PC-3 (cell line): ENCODE measurements around the gene PLCL2. TPM values are rescaled to one million over a fixed set of nuclear protein-coding genes. Genes with fewer than 3 reads are reported as not detected.

Source experiments
- ATAC-seq: fragments of 200-7000 bp; cut with Tn5 transposase; 2 replicates; pipeline ENCODE4 v1.9.1; 2020; ENCODE audit warnings: mild to moderate bottlenecking, moderate library complexity
- BruUV-seq: library from RNA; stranded (reverse); fragments of 400-500 nt; replicated peaks from 2 replicates; lab custom pipeline; 2021; lab: Mats Ljungman, UMichigan
- CTCF ChIA-PET: fragments of 300-600 bp; sonication (Branson Sonifier 250); formaldehyde crosslinking; loops from one replicate; lab custom pipeline; 2022; ENCODE audit warnings: antibody characterized with exemption; lab: Charles Lee
- POLR2A ChIA-PET: fragments of 300-600 bp; sonication (Branson Sonifier 250); formaldehyde crosslinking; loops from one replicate; lab custom pipeline; 2022; ENCODE audit warnings: antibody characterized with exemption; ENCODE audit not compliant: unreplicated experiment; lab: Charles Lee
- DNase-seq: peaks from one replicate; pipeline ENCODE4 v3.0.0-alpha.2; 2015
- H2AFZ ChIP-seq: fragments of 300-600 bp; sonication (generic); 2 replicates; pipeline ENCODE4 v1.6.0; 2016; ENCODE audit warnings: antibody characterized with exemption, low read length
- H3F3A ChIP-seq: fragments of 300-600 bp; sonication (generic); one replicate; pipeline ENCODE4 v1.6.0; 2017; ENCODE audit warnings: antibody characterized with exemption, low read length, control low read depth, mild to moderate bottlenecking; ENCODE audit not compliant: unreplicated experiment
- H3K27ac ChIP-seq: fragments of 300-600 bp; sonication (generic); 2 replicates; pipeline ENCODE4 v1.5.1; 2016; ENCODE audit warnings: mild to moderate bottlenecking, low read length
- H3K27me3 ChIP-seq: fragments of 300-600 bp; sonication (generic); 2 replicates; pipeline ENCODE4 v1.6.1; 2016; ENCODE audit warnings: low read length, mixed read lengths
- H3K36me3 ChIP-seq: fragments of 300-600 bp; sonication (generic); 2 replicates; pipeline ENCODE4 v1.6.1; 2016; ENCODE audit warnings: low read depth, mixed run types, low read length, mixed read lengths
- H3K4me1 ChIP-seq: fragments of 300-600 bp; sonication (generic); 2 replicates; pipeline ENCODE4 v1.5.1; 2016; ENCODE audit warnings: low read length; ENCODE audit not compliant: insufficient read depth
- H3K4me2 ChIP-seq: fragments of 300-600 bp; sonication (generic); 2 replicates; pipeline ENCODE4 v1.6.0; 2016; ENCODE audit warnings: low read length
- H3K4me3 ChIP-seq: fragments of 300-600 bp; sonication (generic); 2 replicates; pipeline ENCODE4 v1.5.1; 2016; ENCODE audit warnings: mild to moderate bottlenecking, low read length, mixed read lengths
- H3K79me2 ChIP-seq: fragments of 300-600 bp; sonication (generic); 2 replicates; pipeline ENCODE4 v1.6.1; 2017; ENCODE audit warnings: low read length, mixed read lengths
- H3K9ac ChIP-seq: fragments of 300-600 bp; sonication (generic); 2 replicates; pipeline ENCODE4 v1.6.0; 2016; ENCODE audit warnings: mild to moderate bottlenecking, low read length
- H3K9me2 ChIP-seq: fragments of 300-600 bp; sonication (generic); replicated peaks from 2 replicates; pipeline ENCODE4 v1.6.1; 2016; ENCODE audit warnings: mixed run types, low read length, mixed read lengths
- H3K9me3 ChIP-seq: fragments of 300-600 bp; sonication (generic); 2 replicates; pipeline ENCODE4 v1.6.1; 2016; ENCODE audit warnings: low read length, mixed read lengths
- H4K20me1 ChIP-seq: fragments of 300-600 bp; sonication (generic); 2 replicates; pipeline ENCODE4 v1.6.1; 2016; ENCODE audit warnings: low read length, mixed read lengths
- EZH2 ChIP-seq: fragments of 300-600 bp; sonication (generic); IDR thresholded peaks from one replicate; pipeline ENCODE4 v1.6.1; 2017; ENCODE audit warnings: antibody characterized with exemption, mild to moderate bottlenecking, low read length; ENCODE audit not compliant: unreplicated experiment
- EZH2phosphoT487 ChIP-seq: fragments of 300-600 bp; sonication (generic); IDR thresholded peaks from 2 replicates; pipeline ENCODE4 v1.6.1; 2018; ENCODE audit warnings: mild to moderate bottlenecking, antibody characterized with exemption, low read length, borderline replicate concordance
- intact Hi-C: fragments of 100-400 bp; cut with micrococcal nuclease; formaldehyde crosslinking; loops from 2 replicates; pipeline ENCODE4 v1.9.0; 2023
- total RNA-seq: library from RNA; depleted of rRNA; stranded (reverse); fragments of >200 nt; gene quantifications from 2 replicates; pipeline ENCODE4 v1.2.3, GENCODE V29; 2014
- TF ChIP-seq, protein P1 (sequence below): fragments of 300-600 bp; sonication (generic); conservative IDR thresholded peaks from 2 replicates; pipeline ENCODE4 v1.5.1; 2017; ENCODE audit warnings: antibody characterized with exemption, low read depth, mild to moderate bottlenecking, low read length

PLCL2 gene
- total RNA-seq, 1 experiment from 2014 or later = 9.8 TPM

DNA sequence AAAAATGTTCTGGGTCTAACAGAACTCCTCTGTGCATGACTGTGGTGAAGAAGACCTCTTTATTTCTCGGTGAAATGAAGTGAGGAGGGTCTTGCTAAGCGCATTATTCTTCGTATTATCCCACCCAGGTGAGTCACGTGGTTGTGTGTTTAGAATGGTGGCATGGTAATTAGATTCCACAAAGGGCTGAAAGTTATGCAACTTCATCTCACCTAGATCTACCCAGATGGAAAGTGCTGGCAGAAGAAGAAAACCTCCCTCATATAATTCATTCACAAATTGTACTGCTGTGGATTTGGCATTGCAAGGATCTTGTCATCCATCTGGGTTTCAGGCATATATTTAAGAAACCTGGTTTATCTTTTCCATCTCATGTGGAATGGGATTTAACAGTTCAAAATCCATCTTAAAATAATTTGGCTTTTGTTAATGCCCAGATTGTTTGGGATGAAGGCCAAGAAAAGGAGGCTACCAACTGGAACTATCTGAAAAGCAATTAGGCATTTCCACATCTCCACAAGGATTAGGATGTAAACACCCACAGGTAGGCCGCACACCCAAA lies 175.3 kb downstream of the PLCL2 start:
- intact Hi-C loops = no loop called here
- H2AFZ ChIP-seq = no peak overlapping the region
- no peak overlapping the region for H3K27ac ChIP-seq
- no peak overlapping the region for H3K4me2 ChIP-seq
- no peak overlapping the region for H3K4me3 ChIP-seq
- ChIA-PET CTCF (no interaction called here), POLR2A (no interaction called here)
- no peak overlapping the region for H3K9ac ChIP-seq
- H3K9me3 ChIP-seq = no peaks in the 10 kb centered on the region
- no peaks in the 10 kb centered on the region for H3K9me2 ChIP-seq
- no peaks in the 10 kb centered on the region for H3K79me2 ChIP-seq
- no peak for TF ChIP-seq EZH2
- TF ChIP-seq, protein P1, sequence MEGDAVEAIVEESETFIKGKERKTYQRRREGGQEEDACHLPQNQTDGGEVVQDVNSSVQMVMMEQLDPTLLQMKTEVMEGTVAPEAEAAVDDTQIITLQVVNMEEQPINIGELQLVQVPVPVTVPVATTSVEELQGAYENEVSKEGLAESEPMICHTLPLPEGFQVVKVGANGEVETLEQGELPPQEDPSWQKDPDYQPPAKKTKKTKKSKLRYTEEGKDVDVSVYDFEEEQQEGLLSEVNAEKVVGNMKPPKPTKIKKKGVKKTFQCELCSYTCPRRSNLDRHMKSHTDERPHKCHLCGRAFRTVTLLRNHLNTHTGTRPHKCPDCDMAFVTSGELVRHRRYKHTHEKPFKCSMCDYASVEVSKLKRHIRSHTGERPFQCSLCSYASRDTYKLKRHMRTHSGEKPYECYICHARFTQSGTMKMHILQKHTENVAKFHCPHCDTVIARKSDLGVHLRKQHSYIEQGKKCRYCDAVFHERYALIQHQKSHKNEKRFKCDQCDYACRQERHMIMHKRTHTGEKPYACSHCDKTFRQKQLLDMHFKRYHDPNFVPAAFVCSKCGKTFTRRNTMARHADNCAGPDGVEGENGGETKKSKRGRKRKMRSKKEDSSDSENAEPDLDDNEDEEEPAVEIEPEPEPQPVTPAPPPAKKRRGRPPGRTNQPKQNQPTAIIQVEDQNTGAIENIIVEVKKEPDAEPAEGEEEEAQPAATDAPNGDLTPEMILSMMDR = no peak
- TF ChIP-seq EZH2phosphoT487 = no peak
- no TSS peak for BruUV-seq
- H3F3A ChIP-seq = no peaks in the 10 kb centered on the region
- H3K27me3 ChIP-seq = no peaks in the 10 kb centered on the region
- ATAC-seq (no peak), DNase-seq (no peak)
- H4K20me1 ChIP-seq = no peaks in the 10 kb centered on the region
- H3K36me3 ChIP-seq = no peaks in the 10 kb centered on the region
- peaks cover 3% of the 10 kb centered on the region for H3K4me1 ChIP-seq

DNA sequence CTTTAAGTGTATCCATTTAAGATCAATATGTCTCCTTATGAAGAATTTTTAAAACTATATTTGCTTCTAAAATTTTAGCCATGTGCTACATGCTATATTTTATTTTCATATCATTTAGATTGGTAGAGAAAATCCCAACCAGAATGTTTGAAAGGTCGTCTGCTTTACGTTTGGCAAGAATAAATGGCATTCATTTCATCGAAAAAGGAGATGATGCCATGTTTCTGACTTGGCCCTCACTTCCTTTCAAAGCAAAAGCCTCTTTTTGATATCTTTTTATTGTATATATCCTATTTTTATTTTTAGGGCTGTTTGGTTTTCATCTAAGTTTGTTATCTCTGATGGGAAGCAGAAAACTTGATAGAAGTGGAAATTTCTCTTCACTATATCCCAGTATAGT lies 176.2 kb downstream of the PLCL2 start:
- no TSS peak for BruUV-seq
- H3K9me3 ChIP-seq = no peaks in the 10 kb centered on the region
- ChIA-PET POLR2A (no interaction called here), CTCF (no interaction called here)
- no peaks in the 10 kb centered on the region for H3K9me2 ChIP-seq
- no peaks in the 10 kb centered on the region for H3K36me3 ChIP-seq
- H3K79me2 ChIP-seq = no peaks in the 10 kb centered on the region
- no peaks in the 10 kb centered on the region for H4K20me1 ChIP-seq
- no peak overlapping the region for H3K4me2 ChIP-seq
- H3F3A ChIP-seq = no peaks in the 10 kb centered on the region
- DNase-seq (no peak), ATAC-seq (no peak)
- intact Hi-C loops = no loop called here
- no peak overlapping the region for H2AFZ ChIP-seq
- no peak overlapping the region for H3K9ac ChIP-seq
- TF ChIP-seq, protein P1 = no peak
- TF ChIP-seq EZH2phosphoT487 = no peak
- no peak for TF ChIP-seq EZH2
- H3K27ac ChIP-seq = no peak overlapping the region
- no peak overlapping the region for H3K4me3 ChIP-seq
- H3K4me1 ChIP-seq = peaks cover 10% of the 10 kb centered on the region
- no peaks in the 10 kb centered on the region for H3K27me3 ChIP-seq

DNA sequence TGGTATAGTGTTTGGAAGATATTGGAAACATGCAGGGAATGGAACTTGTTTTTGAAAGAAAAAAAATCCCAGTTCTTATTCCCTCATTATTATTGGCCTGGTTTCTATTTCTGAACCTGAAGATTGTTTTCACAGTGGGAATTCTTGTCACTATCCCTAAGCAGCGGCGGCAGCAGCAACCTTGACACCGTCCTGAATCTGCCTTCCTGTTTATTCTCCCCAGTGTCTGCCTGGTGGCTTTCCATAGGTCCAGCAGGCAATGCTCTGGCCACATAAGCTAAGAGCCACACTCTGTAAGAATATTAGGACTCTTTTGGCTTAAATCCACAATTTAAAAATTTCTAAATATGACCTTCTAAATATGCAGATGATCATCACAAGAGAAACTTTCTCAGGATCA lies 178.0 kb downstream of the PLCL2 start:
- no peak for DNase-seq
- BruUV-seq = no TSS peak
- POLR2A ChIA-PET = no interaction called here
- no peaks in the 10 kb centered on the region for H3F3A ChIP-seq
- no peaks in the 10 kb centered on the region for H3K27me3 ChIP-seq
- H3K9ac ChIP-seq = no peak overlapping the region
- H4K20me1 ChIP-seq = no peaks in the 10 kb centered on the region
- ATAC-seq = no peak
- H3K36me3 ChIP-seq = no peaks in the 10 kb centered on the region
- TF ChIP-seq, protein P1 = no peak
- TF ChIP-seq EZH2 (no peak), EZH2phosphoT487 (no peak)
- intact Hi-C loops = no loop called here
- H3K27ac ChIP-seq = no peak overlapping the region
- H3K4me2 ChIP-seq = no peak overlapping the region
- no peaks in the 10 kb centered on the region for H3K79me2 ChIP-seq
- no peaks in the 10 kb centered on the region for H3K9me2 ChIP-seq
- no peaks in the 10 kb centered on the region for H3K9me3 ChIP-seq
- no peak overlapping the region for H2AFZ ChIP-seq
- H3K4me3 ChIP-seq = no peak overlapping the region
- peaks cover 10% of the 10 kb centered on the region for H3K4me1 ChIP-seq
- CTCF ChIA-PET = no interaction called here
